ENCODE measurements around the gene TMEM266. TPM values are rescaled to one million over a fixed set of nuclear protein-coding genes. Genes with fewer than 3 reads are reported as not detected.

The TMEM266 gene
- total and polyA plus RNA-seq, 10 donors: 0.61 to 1.8 (median 1.4) TPM

DNA sequence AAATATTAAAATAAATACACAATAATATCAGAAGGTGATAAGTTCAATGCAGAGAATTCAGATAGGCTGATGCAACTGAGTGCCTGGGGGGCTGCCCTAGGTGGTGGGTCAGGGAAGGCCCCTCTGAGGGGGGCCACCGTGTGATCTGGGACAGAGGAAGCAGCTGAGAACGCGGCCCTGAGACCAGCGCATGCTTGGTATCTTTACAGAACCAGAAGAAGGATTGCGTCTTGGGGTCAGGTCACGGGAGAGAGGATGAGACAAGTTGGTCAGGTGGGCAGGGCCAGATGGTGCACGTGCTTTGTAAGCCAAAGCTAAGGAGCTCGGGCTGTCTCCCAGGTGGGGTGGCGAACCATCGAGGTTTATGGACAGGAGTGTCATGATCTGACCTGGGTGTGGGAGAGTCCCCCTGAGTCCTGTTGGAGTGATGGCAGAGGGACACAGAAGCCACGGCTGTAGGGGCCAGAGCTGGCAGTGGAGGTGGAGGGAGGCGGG is 130.3 kb downstream of the TMEM266 start:
- 46 to 63% (median 58%) methylated on average over 12 of the region's 12 CpGs for WGBS, 5 donors
- H3K36me3 ChIP-seq: no peaks in the 10 kb centered on the region
- H3K27me3 ChIP-seq (replicated peaks in 1 of 7): peaks cover 0 to 69% (median 10%) of the 10 kb centered on the region in 7 donors
- H3K9me3 ChIP-seq: no peaks in the 10 kb centered on the region
- no peak overlapping the region for H3K27ac ChIP-seq
- DNase-seq: no peak
- TF ChIP-seq, protein P1, sequence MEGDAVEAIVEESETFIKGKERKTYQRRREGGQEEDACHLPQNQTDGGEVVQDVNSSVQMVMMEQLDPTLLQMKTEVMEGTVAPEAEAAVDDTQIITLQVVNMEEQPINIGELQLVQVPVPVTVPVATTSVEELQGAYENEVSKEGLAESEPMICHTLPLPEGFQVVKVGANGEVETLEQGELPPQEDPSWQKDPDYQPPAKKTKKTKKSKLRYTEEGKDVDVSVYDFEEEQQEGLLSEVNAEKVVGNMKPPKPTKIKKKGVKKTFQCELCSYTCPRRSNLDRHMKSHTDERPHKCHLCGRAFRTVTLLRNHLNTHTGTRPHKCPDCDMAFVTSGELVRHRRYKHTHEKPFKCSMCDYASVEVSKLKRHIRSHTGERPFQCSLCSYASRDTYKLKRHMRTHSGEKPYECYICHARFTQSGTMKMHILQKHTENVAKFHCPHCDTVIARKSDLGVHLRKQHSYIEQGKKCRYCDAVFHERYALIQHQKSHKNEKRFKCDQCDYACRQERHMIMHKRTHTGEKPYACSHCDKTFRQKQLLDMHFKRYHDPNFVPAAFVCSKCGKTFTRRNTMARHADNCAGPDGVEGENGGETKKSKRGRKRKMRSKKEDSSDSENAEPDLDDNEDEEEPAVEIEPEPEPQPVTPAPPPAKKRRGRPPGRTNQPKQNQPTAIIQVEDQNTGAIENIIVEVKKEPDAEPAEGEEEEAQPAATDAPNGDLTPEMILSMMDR (IDR thresholded peaks at IDR 0.05 in 8 of 11, conservative IDR thresholded peaks at IDR 0.05 in 3 of 11): no peak
- no peak for TF ChIP-seq POLR2A (IDR thresholded peaks at IDR 0.05)
- no peak for TF ChIP-seq POLR2AphosphoS5 (IDR thresholded peaks at IDR 0.05)
- intact Hi-C loops (cut with DNase I; ENCODE audit: low total_unique reads): no loop called here
- peaks cover 10 to 20% (median 16%) of the 10 kb centered on the region in 6 donors for H3K4me1 ChIP-seq
- H3K4me3 ChIP-seq: no peak overlapping the region

- peak; percentile 33 to 71 (median 52) for TF ChIP-seq POLR2AphosphoS5 (IDR thresholded peaks at IDR 0.05)
- TF ChIP-seq, protein P1 (IDR thresholded peaks at IDR 0.05 in 8 of 11, conservative IDR thresholded peaks at IDR 0.05 in 3 of 11): peak; percentile 58 to 91 (median 82)
- TF ChIP-seq POLR2A (IDR thresholded peaks at IDR 0.05): no peak
- Histone ChIP-seq H3K4me3 (peak overlapping the region in 3 of 8 donors; percentile 3 to 54 (median 6)), H3K4me1 (peaks cover 10 to 24% (median 17%) of the 10 kb centered on the region in 6 donors), H3K27ac (no peak overlapping the region), H3K36me3 (no peaks in the 10 kb centered on the region), H3K9me3 (no peaks in the 10 kb centered on the region), H3K27me3 (replicated peaks in 1 of 7) (peaks cover 0 to 66% (median 10%) of the 10 kb centered on the region in 7 donors)
- intact Hi-C loops (cut with DNase I; ENCODE audit: low total_unique reads): no loop called here
- 7 to 13% (median 11%) methylated on average over 31 to 34 of the region's 34 CpGs for WGBS, 5 donors
- peak; percentile 94 for DNase-seq
Measured at GRCh38 chr15:76190751-76191538, 131.2 kb downstream of the TMEM266 start.

GRCh38 chr15:76191539-76192244 is 131.9 kb downstream of the TMEM266 start:
- no peaks in the 10 kb centered on the region for H3K36me3 ChIP-seq
- no peak overlapping the region for H3K27ac ChIP-seq
- peaks cover 11 to 31% (median 24%) of the 10 kb centered on the region in 6 donors for H3K4me1 ChIP-seq
- no peaks in the 10 kb centered on the region for H3K9me3 ChIP-seq
- intact Hi-C loops (cut with DNase I; ENCODE audit: low total_unique reads): no loop called here
- H3K4me3 ChIP-seq: peak overlapping the region in 2 of 8 donors; percentile 3 to 54
- peaks cover 0 to 58% (median 10%) of the 10 kb centered on the region in 7 donors for H3K27me3 ChIP-seq (replicated peaks in 1 of 7)
- TF ChIP-seq POLR2A (IDR thresholded peaks at IDR 0.05): no peak
- peak in 1 of 3 donors; percentile 27 for TF ChIP-seq POLR2AphosphoS5 (IDR thresholded peaks at IDR 0.05)
- 51 to 75% (median 52%) methylated on average over 14 to 55 of the region's 55 CpGs for WGBS, 5 donors
- DNase-seq: no peak

DNA sequence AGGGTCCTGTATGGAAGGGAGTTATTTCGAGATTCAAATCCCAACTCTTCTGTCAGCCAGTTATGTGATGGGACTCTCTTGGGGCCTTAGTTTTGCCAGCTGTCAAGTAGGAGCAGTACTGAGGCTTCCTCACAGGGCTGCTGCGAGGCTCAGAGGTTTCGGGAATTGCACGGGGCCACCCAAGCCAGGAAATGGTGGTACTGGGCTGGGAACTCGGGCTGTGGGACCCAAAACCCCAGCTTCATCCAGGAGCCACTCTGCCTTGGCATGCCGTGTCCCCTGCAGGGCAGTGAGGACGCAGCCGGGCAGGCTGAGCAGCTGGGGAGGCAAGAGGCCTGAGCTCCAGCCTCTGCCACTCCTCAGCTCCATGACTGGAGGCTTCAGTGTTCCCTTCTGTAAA is 132.9 kb downstream of the TMEM266 start:
- intact Hi-C loops (cut with DNase I; ENCODE audit: low total_unique reads): no loop called here
- DNase-seq: no peak
- H3K9me3 ChIP-seq: no peaks in the 10 kb centered on the region
- H3K27ac ChIP-seq: no peak overlapping the region
- H3K4me1 ChIP-seq: peaks cover 14 to 42% (median 30%) of the 10 kb centered on the region in 6 donors
- TF ChIP-seq POLR2AphosphoS5 (IDR thresholded peaks at IDR 0.05) (no peak), POLR2A (IDR thresholded peaks at IDR 0.05) (no peak)
- TF ChIP-seq, protein P1 (IDR thresholded peaks at IDR 0.05 in 8 of 11, conservative IDR thresholded peaks at IDR 0.05 in 3 of 11): no peak
- H3K4me3 ChIP-seq: no peak overlapping the region
- no peaks in the 10 kb centered on the region for H3K36me3 ChIP-seq
- H3K27me3 ChIP-seq (replicated peaks in 1 of 7): peaks cover 0 to 49% (median 10%) of the 10 kb centered on the region in 7 donors
- 85 to 94% (median 89%) methylated on average over 7 to 8 of the region's 8 CpGs for WGBS, 5 donors

Data from spleen (tissue), 11 donors.